Lower lobe of right lung (tissue), 2 donors: ENCODE measurements around the gene NXPH2. TPM values are rescaled to one million over a fixed set of nuclear protein-coding genes. Genes with fewer than 3 reads are reported as not detected.

ENCODE experiments used
- ATAC-seq, 2 donors: fragments of 200-7000 bp; cut with Tn5 transposase; one replicate each; pipeline ENCODE4 v1.9.1; 2020 to 2022; ENCODE audit warnings: mild to moderate bottlenecking in 2 of 2, moderate library complexity in 2 of 2
- DNase-seq: peaks from one replicate; pipeline ENCODE4 v3.0.0-alpha.2; 2020
- H3K27ac ChIP-seq: fragments of 200-600 bp; one replicate; pipeline ENCODE4 v1.8.0; 2022
- H3K27me3 ChIP-seq: fragments of 200-600 bp; one replicate; pipeline ENCODE4 v1.8.0; 2022; ENCODE audit warnings: low read depth
- H3K36me3 ChIP-seq: fragments of 200-600 bp; one replicate; pipeline ENCODE4 v1.8.0; 2022; ENCODE audit warnings: mild to moderate bottlenecking
- H3K4me1 ChIP-seq: fragments of 200-600 bp; one replicate; pipeline ENCODE4 v1.8.0; 2022
- H3K4me3 ChIP-seq: fragments of 200-600 bp; one replicate; pipeline ENCODE4 v1.8.0; 2022; ENCODE audit warnings: mild to moderate bottlenecking
- H3K9me3 ChIP-seq: fragments of 200-600 bp; one replicate; pipeline ENCODE4 v1.8.0; 2022
- intact Hi-C: fragments of 100-400 bp; cut with DNase I; formaldehyde crosslinking; loops from one replicate; pipeline ENCODE4 v1.11.0; 2022
- total RNA-seq: library from RNA; stranded (reverse); fragmentation: NEBNext Ultra II Directional; extraction: Animal tissue kit (Norgen Biotek cat#: 25700); gene quantifications from one replicate; pipeline ENCODE4 v1.2.1, GENCODE V29; 2021
- TF ChIP-seq, protein P1 (sequence below): fragments of 200-600 bp; IDR thresholded peaks from one replicate; pipeline ENCODE4 v1.8.0; 2022; ENCODE audit warnings: antibody characterized with exemption, mild to moderate bottlenecking
- donor health status: DM: no; HTN: yes; CAD: no; lungs with severe emphysema.

The NXPH2 gene
- total RNA-seq, 1 donor from 2014 or later = not detected

DNA sequence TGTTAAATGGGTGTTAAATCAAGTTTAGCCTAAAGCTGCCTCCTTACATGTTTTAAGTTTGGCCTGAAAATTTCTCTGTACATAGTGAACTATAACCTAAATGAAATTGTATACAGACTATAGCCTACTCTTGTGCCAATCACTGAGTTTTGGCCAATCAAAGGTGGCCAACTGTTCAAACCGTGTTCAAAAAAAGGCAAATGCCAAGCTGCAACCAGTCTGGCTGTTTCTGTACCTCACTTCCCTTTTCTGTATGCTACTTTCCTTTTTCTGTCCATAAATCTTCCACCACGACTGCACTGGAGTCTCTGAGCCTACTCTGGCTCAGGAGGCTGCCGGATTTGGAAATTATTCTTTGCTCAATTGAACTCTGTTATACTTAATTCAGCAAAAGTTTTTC lies 157.6 kb downstream of the NXPH2 start:
- Histone ChIP-seq H3K4me3 (no peak overlapping the region), H3K4me1 (no peaks in the 10 kb centered on the region), H3K9me3 (no peaks in the 10 kb centered on the region), H3K27ac (no peak overlapping the region), H3K27me3 (no peaks in the 10 kb centered on the region), H3K36me3 (no peaks in the 10 kb centered on the region)
- intact Hi-C loops = no loop called here
- DNase-seq (no peak), ATAC-seq (no peak)
- TF ChIP-seq, protein P1, sequence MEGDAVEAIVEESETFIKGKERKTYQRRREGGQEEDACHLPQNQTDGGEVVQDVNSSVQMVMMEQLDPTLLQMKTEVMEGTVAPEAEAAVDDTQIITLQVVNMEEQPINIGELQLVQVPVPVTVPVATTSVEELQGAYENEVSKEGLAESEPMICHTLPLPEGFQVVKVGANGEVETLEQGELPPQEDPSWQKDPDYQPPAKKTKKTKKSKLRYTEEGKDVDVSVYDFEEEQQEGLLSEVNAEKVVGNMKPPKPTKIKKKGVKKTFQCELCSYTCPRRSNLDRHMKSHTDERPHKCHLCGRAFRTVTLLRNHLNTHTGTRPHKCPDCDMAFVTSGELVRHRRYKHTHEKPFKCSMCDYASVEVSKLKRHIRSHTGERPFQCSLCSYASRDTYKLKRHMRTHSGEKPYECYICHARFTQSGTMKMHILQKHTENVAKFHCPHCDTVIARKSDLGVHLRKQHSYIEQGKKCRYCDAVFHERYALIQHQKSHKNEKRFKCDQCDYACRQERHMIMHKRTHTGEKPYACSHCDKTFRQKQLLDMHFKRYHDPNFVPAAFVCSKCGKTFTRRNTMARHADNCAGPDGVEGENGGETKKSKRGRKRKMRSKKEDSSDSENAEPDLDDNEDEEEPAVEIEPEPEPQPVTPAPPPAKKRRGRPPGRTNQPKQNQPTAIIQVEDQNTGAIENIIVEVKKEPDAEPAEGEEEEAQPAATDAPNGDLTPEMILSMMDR = no peak

- no peak for DNase-seq
- Histone ChIP-seq H3K27ac (no peak overlapping the region), H3K27me3 (no peaks in the 10 kb centered on the region), H3K36me3 (no peaks in the 10 kb centered on the region), H3K4me3 (no peak overlapping the region), H3K4me1 (no peaks in the 10 kb centered on the region), H3K9me3 (no peaks in the 10 kb centered on the region)
- intact Hi-C loops = no loop called here
- ATAC-seq = no peak
- TF ChIP-seq, protein P1 = no peak
Observed at GRCh38 chr2:138621139-138621538, 159.1 kb downstream of the NXPH2 start.

- DNase-seq (no peak), ATAC-seq (no peak)
- no peaks in the 10 kb centered on the region for H3K4me1 ChIP-seq
- intact Hi-C loops = no loop called here
- no peak overlapping the region for H3K27ac ChIP-seq
- TF ChIP-seq, protein P1 = no peak
- H3K27me3 ChIP-seq = no peaks in the 10 kb centered on the region
- H3K9me3 ChIP-seq = no peaks in the 10 kb centered on the region
- H3K36me3 ChIP-seq = no peaks in the 10 kb centered on the region
- no peak overlapping the region for H3K4me3 ChIP-seq
Observed at GRCh38 chr2:138620431-138620830, 159.8 kb downstream of the NXPH2 start.
